CD8-positive, alpha-beta memory T cell (primary cell): ENCODE measurements around the gene NID1. TPM values are rescaled to one million over a fixed set of nuclear protein-coding genes. Genes with fewer than 3 reads are reported as not detected.
"Not testable (repeated sequence)": the region's sequence is repeated elsewhere in the genome, so short reads cannot be mapped to it uniquely, and the experiment has no call there.

Experiments
- CTCF ChIA-PET: fragments of 350-600 bp; sonication (Branson Sonifier 250); formaldehyde crosslinking; loops from one replicate; lab custom pipeline; 2021; ENCODE audit warnings: antibody characterized with exemption; lab: Charles Lee
- POLR2A ChIA-PET: fragments of 350-600 bp; sonication (Branson Sonifier 250); formaldehyde crosslinking; loops from one replicate; lab custom pipeline; 2021; ENCODE audit warnings: antibody characterized with exemption; lab: Charles Lee
- DNase-seq, 5 donors: peaks; one replicate each; pipeline versions ENCODE4 v3.0.0 to v3.0.0-alpha.2; 2020 to 2022; ENCODE audit warnings: mixed read lengths in 1 of 5
- H3K27ac ChIP-seq: one replicate; pipeline ENCODE4 v1.7.0; 2013; ENCODE audit warnings: low read depth, mild to moderate bottlenecking, low read length, moderate library complexity
- H3K27me3 ChIP-seq: 2 replicates; pipeline ENCODE4 v1.7.0; 2013; ENCODE audit warnings: low read length, mild to moderate bottlenecking; ENCODE audit not compliant: insufficient read depth, poor library complexity, severe bottlenecking
- H3K36me3 ChIP-seq: 2 replicates; pipeline ENCODE4 v1.7.0; 2013; ENCODE audit warnings: mild to moderate bottlenecking, low read length, moderate library complexity; ENCODE audit not compliant: insufficient read depth
- H3K4me1 ChIP-seq: 2 replicates; pipeline ENCODE4 v1.7.0; 2013; ENCODE audit warnings: mild to moderate bottlenecking, low read length, moderate library complexity; ENCODE audit not compliant: insufficient read depth
- H3K4me3 ChIP-seq: 2 replicates; pipeline ENCODE4 v1.7.0; 2013; ENCODE audit warnings: mild to moderate bottlenecking, low read length
- H3K9me3 ChIP-seq: 2 replicates; pipeline ENCODE4 v1.7.0; 2013; ENCODE audit warnings: mild to moderate bottlenecking, low read length
- H3K27ac Mint-ChIP-seq, 8 donors: one replicate each; pipeline ENCODE4 v1.8.0; 2020 to 2021; ENCODE audit warnings: mixed read lengths in 8 of 8, mild to moderate bottlenecking in 6 of 8, inconsistent platforms in 3 of 8, moderate library complexity in 3 of 8
- H3K27me3 Mint-ChIP-seq, 2 donors: one replicate each; pipeline ENCODE4 v1.8.0; 2020 to 2021; ENCODE audit warnings: mixed read lengths in 2 of 2, mild to moderate bottlenecking in 1 of 2, moderate library complexity in 1 of 2
- H3K36me3 Mint-ChIP-seq, 3 donors: one replicate each; pipeline ENCODE4 v1.8.0; 2020 to 2021; ENCODE audit warnings: mixed read lengths in 3 of 3, inconsistent platforms in 1 of 3, mild to moderate bottlenecking in 1 of 3
- H3K4me1 Mint-ChIP-seq, 3 donors: one replicate each; pipeline ENCODE4 v1.8.0; 2020 to 2021; ENCODE audit warnings: mixed read lengths in 3 of 3, inconsistent platforms in 1 of 3, mild to moderate bottlenecking in 1 of 3
- H3K4me3 Mint-ChIP-seq, 7 donors: one replicate each; pipeline ENCODE4 v1.8.0; 2020 to 2021; ENCODE audit warnings: mixed read lengths in 7 of 7, mild to moderate bottlenecking in 6 of 7, moderate library complexity in 4 of 7, inconsistent platforms in 2 of 7
- H3K9me3 Mint-ChIP-seq, 5 donors: one replicate each; pipeline ENCODE4 v1.8.0; 2020 to 2022; ENCODE audit warnings: mixed read lengths in 5 of 5, mild to moderate bottlenecking in 3 of 5, moderate library complexity in 2 of 5, inconsistent platforms in 1 of 5
- polyA plus RNA-seq: library from polyadenylated mRNA; unstranded; fragments of 300-500 nt; fragmentation: Illumina TruSeq; gene quantifications from one replicate; pipeline ENCODE4 v1.2.3, GENCODE V29; 2021
- total RNA-seq, 2 experiments: library from RNA; stranded (reverse); gene quantifications; one replicate each; pipeline ENCODE4 v1.2.3, GENCODE V29; 2021

NID1 gene
- total and polyA plus RNA-seq, 3 experiments from 2014 or later = 0.09 to 0.15 TPM; not detected in 1

DNA sequence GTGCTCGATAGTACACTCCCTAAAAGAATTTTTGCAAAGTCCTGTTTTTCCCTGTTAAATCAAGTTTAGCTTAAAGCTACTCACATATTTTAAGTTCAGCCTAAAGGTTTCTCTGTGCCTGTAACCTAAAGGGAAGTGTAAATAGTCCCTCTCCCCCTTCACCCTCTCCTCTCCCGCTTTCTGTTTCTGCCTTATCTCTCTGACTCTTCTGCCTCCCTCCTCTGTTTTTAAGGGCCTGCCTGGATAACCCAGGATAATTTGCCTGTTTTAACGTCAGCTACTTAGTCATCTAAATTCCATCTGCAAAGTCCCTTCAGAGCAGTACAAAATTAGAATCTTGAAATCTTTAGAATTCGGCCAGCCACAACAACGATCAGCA lies 92.6 kb downstream of the NID1 start:
- H3K9me3 ChIP-seq = no peaks in the 10 kb centered on the region
- no peaks in the 10 kb centered on the region for H3K36me3 ChIP-seq
- H3K4me1 ChIP-seq = peaks cover 10% of the 10 kb centered on the region
- H3K27me3 ChIP-seq = no peaks in the 10 kb centered on the region
- peak overlapping the region; percentile 50 for H3K27ac ChIP-seq
- H3K9me3 Mint-ChIP-seq = no peaks in the 10 kb centered on the region
- H3K36me3 Mint-ChIP-seq = no peaks in the 10 kb centered on the region
- no peaks in the 10 kb centered on the region for H3K27me3 Mint-ChIP-seq
- peak overlapping the region; percentile 5 to 87 (median 68) for H3K4me3 Mint-ChIP-seq
- H3K4me1 Mint-ChIP-seq = peaks cover 14 to 17% (median 16%) of the 10 kb centered on the region in 3 donors
- peak overlapping the region; percentile 41 for H3K4me3 ChIP-seq
- DNase-seq = no peak
- ChIA-PET POLR2A (interaction anchor here (0.6 to 2.9 kb wide), 7 partner anchors 19 to 248 kb away, joined by 3 to 23 read pairs (median 4); partner anchors contain the start of gene LYST), CTCF (interaction anchor here (0.6 to 4.6 kb wide), 75 partner anchors 8 to 816 kb away, joined by 3 to 71 read pairs (median 6); partner anchors contain the start of genes B3GALNT2, LYST and NID1)
- peak overlapping the region; percentile 44 to 95 (median 90) for H3K27ac Mint-ChIP-seq

DNA sequence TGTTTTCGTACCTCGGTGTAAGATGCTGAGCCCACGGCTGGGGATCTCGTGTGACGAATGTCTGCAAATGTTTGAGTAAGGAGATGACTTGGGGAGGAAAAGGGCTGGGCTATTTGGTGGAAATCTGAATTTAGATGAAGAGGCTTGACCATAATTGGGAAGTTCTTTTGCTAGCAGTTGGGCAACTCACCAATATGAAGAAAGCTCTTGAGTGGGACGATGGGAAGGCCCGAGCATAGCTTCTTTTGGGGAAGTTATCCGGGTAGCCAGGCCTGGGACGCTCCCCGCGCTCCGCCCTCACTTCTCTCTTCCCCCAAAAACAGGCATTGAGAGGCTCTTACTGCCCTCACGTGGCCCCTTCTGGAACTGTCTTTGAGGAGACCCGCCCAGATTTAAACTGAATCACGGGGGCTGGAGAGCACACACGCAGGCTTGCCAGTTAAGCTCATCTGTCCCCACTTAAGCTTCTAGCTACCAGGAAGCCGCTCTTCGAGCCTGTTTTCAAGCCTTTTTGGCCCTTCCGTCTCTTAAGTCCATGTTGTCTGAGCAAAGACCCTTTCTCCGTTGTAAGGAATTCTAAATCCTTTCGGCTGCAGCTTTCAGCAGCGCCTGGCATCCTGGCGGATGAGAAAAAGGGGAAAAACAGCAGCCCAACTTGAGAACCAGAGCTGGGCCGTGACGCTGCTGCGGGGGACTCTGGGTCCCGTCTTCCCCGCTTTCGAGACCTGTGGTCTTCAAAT lies 93.1 kb downstream of the NID1 start:
- CTCF ChIA-PET = interaction anchor here (0.6 to 4.6 kb wide), 77 partner anchors 9 to 816 kb away, joined by 3 to 71 read pairs (median 6); partner anchors contain the start of genes B3GALNT2, LYST and NID1
- peak; percentile 73 to 91 (median 80) for DNase-seq
- peak overlapping the region; percentile 50 for H3K27ac ChIP-seq
- Mint-ChIP-seq H3K27me3 (no peaks in the 10 kb centered on the region), H3K9me3 (no peaks in the 10 kb centered on the region), H3K4me3 (peak overlapping the region; percentile 5 to 87 (median 68)), H3K4me1 (peaks cover 14 to 17% (median 16%) of the 10 kb centered on the region in 3 donors), H3K36me3 (no peaks in the 10 kb centered on the region), H3K27ac (peak overlapping the region; percentile 44 to 95 (median 90))
- H3K36me3 ChIP-seq = no peaks in the 10 kb centered on the region
- no peaks in the 10 kb centered on the region for H3K9me3 ChIP-seq
- POLR2A ChIA-PET = interaction anchor here (0.6 to 2.9 kb wide), 9 partner anchors 13 to 1358 kb away, joined by 3 to 23 read pairs (median 4); partner anchors contain the start of gene LYST
- H3K4me3 ChIP-seq = peak overlapping the region; percentile 41
- H3K27me3 ChIP-seq = no peaks in the 10 kb centered on the region
- peaks cover 10% of the 10 kb centered on the region for H3K4me1 ChIP-seq

DNA sequence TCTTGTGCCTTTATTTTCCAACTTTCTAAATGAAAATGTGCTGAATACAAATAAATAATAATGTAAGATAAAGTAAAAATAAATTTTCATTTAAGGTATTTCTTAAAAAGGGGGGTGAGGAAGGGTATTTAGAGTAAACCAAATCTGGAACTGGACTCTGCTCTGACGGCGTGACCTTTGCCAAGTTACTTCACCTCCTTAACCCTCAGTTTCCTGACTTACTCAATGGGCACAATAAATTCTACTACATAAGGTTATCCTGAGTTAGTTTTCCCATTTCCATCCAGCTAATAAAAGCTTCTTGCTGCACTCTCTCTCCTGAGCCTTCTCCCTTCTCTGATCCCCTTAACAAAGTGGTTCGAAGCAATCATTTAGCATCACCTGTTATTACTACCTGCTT lies 93.9 kb downstream of the NID1 start:
- ChIA-PET POLR2A (interaction anchor here (0.6 to 2.9 kb wide), 5 partner anchors 18 to 1358 kb away, joined by 3 to 23 read pairs (median 4); partner anchors contain the start of gene LYST), CTCF (interaction anchor here (0.6 to 4.6 kb wide), 61 partner anchors 8 to 815 kb away, joined by 3 to 71 read pairs (median 6); partner anchors contain the start of genes B3GALNT2, LYST and NID1)
- H3K4me1 ChIP-seq = peaks cover 10% of the 10 kb centered on the region
- Mint-ChIP-seq H3K27me3 (no peaks in the 10 kb centered on the region), H3K9me3 (no peaks in the 10 kb centered on the region), H3K4me3 (no peak overlapping the region), H3K27ac (peak overlapping the region in 5 of 8 donors; percentile 6 to 90 (median 73)), H3K36me3 (no peaks in the 10 kb centered on the region), H3K4me1 (peaks cover 16 to 17% (median 16%) of the 10 kb centered on the region in 3 donors)
- H3K27ac ChIP-seq = no peak overlapping the region
- no peak overlapping the region for H3K4me3 ChIP-seq
- no peaks in the 10 kb centered on the region for H3K36me3 ChIP-seq
- H3K9me3 ChIP-seq = no peaks in the 10 kb centered on the region
- no peaks in the 10 kb centered on the region for H3K27me3 ChIP-seq
- DNase-seq = no peak

DNA sequence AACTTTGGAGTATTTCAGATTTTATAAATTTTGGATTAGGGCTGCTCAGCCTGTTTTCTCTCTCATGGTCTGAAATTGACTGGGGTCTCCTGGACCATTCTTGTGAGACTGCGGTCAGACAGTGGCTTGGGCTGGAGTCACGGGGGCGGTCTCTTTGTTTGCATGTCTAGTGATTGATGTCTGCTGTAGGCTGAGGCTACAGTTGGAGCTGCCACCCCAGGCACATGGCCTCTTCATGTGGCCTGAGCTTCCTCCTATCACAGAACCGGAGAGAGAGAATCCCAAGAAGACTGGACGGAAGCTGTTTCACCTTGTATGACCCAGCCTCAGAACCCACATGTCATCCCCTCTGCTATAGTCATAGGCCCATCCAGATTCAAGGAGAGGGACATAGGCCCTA lies 96.1 kb downstream of the NID1 start:
- Histone ChIP-seq H3K9me3 (no peaks in the 10 kb centered on the region), H3K36me3 (no peaks in the 10 kb centered on the region), H3K27me3 (no peaks in the 10 kb centered on the region), H3K4me3 (no peak overlapping the region), H3K27ac (no peak overlapping the region), H3K4me1 (peaks cover 10% of the 10 kb centered on the region)
- DNase-seq = no peak
- no peak overlapping the region for H3K4me3 Mint-ChIP-seq
- peak overlapping the region in 1 of 8 donors; percentile 47 for H3K27ac Mint-ChIP-seq
- peaks cover 0 to 1% (median 0%) of the 10 kb centered on the region in 3 donors for H3K36me3 Mint-ChIP-seq
- POLR2A ChIA-PET = interaction anchor here (1.6 kb wide), 1 partner anchor 103 kb away, joined by 4 read pairs; no protein-coding TSS in a partner anchor
- no peaks in the 10 kb centered on the region for H3K9me3 Mint-ChIP-seq
- CTCF ChIA-PET = interaction anchor here (1.4 to 4.4 kb wide), 2 partner anchors 9 to 12 kb away, joined by 3 to 71 read pairs; no protein-coding TSS in a partner anchor
- H3K27me3 Mint-ChIP-seq = no peaks in the 10 kb centered on the region
- H3K4me1 Mint-ChIP-seq = peaks cover 17 to 26% (median 21%) of the 10 kb centered on the region in 3 donors

DNA sequence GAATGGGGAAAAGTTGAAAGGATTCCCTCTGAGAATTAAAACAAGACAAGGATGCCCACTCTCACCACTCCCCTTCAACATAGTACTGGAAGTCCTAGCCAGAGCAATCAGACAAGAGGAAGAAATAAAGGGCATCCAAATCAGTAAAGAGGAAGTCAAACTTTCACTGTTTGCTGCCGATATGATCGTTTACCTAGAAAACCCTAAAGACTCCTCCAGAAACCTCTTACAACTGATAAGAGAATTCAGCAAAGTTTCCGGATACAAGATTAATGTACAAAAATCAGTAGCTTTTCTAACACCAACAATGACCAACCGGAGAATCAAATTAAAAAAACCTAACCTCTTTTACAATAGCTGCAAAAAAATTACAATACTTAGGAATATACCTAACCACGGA lies 98.8 kb downstream of the NID1 start:
- H3K27ac ChIP-seq, POLR2A ChIA-PET: not testable (repeated sequence)

DNA sequence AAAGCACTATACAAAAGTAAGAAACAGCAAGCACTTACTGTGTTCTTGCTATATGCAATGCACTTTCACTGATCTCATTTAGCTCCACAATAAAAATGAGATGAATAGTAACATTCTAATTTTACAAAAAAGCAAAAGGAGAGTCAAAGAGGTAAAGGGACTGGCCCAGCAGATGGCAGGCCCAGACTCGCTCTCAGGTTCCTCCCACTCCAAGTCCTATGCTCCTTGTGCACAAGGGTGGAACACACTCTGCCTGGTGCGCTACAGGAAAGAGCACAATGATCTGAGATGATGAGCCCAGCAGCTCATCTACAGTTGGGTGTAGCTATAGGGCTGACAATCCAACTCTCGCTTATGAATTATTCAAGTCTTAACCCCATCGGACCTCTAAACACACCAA lies 104.1 kb downstream of the NID1 start:
- Histone ChIP-seq H3K36me3 (no peaks in the 10 kb centered on the region), H3K27ac (no peak overlapping the region), H3K4me1 (no peaks in the 10 kb centered on the region), H3K4me3 (no peak overlapping the region), H3K9me3 (no peaks in the 10 kb centered on the region), H3K27me3 (no peaks in the 10 kb centered on the region)
- no peak for DNase-seq
- Mint-ChIP-seq H3K9me3 (no peaks in the 10 kb centered on the region), H3K4me3 (no peak overlapping the region), H3K27me3 (no peaks in the 10 kb centered on the region), H3K27ac (no peak overlapping the region), H3K4me1 (peaks cover 7 to 20% (median 11%) of the 10 kb centered on the region in 3 donors), H3K36me3 (peaks cover 0 to 4% (median 0%) of the 10 kb centered on the region in 3 donors)
- CTCF ChIA-PET = interaction anchor here (8.8 kb wide), 1 partner anchor 10 kb away, joined by 71 read pairs; no protein-coding TSS in a partner anchor
- POLR2A ChIA-PET = no interaction called here

More for the DNA sequence above, 98.8 kb downstream of the NID1 start:
- DNase-seq, H3K27me3 Mint-ChIP-seq, H3K4me3 Mint-ChIP-seq, H3K9me3 ChIP-seq, H3K36me3 ChIP-seq, H3K36me3 Mint-ChIP-seq, H3K9me3 Mint-ChIP-seq, H3K27me3 ChIP-seq, H3K4me3 ChIP-seq, H3K4me1 ChIP-seq: not testable (repeated sequence)
- Mint-ChIP-seq H3K27ac (peak overlapping the region in 2 of 8 donors; percentile 6 to 17), H3K4me1 (peaks cover 2 to 11% (median 7%) of the 10 kb centered on the region in 3 donors)
- CTCF ChIA-PET = interaction anchor here (1.5 kb wide), 1 partner anchor 42 kb away, joined by 3 read pairs; no protein-coding TSS in a partner anchor

DNA sequence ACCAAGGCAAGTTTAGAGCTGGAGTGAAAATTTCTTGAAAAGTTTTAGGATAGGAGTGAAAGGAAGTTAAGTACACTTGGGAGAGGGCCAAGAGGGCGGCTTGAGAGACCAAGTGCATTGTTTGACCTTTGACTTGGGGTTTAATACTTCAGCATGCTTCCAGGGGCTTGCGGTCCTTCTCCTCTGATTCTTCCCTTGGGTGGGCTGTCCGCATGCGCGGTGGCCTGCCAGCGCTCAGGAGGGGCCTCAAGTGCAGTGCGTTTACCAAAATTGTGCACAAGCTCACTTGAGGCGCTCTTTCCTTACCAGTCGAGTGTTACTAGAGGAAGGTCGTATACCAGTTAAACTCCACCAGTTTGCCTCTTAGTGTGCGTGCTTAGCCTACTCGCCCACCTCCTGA lies 106.9 kb downstream of the NID1 start:
- POLR2A ChIA-PET = interaction anchor here (0.7 kb wide), 1 partner anchor 14 kb away, joined by 6 read pairs; no protein-coding TSS in a partner anchor
- H3K27ac Mint-ChIP-seq = no peak overlapping the region
- H3K9me3 Mint-ChIP-seq = no peaks in the 10 kb centered on the region
- no peaks in the 10 kb centered on the region for H3K27me3 ChIP-seq
- CTCF ChIA-PET = interaction anchor here (1.1 to 8.8 kb wide), 5 partner anchors 13 to 127 kb away, joined by 3 to 71 read pairs (median 5); partner anchors contain the start of gene LYST
- DNase-seq = no peak
- no peaks in the 10 kb centered on the region for H3K9me3 ChIP-seq
- no peaks in the 10 kb centered on the region for H3K36me3 ChIP-seq
- H3K27ac ChIP-seq = no peak overlapping the region
- H3K27me3 Mint-ChIP-seq = no peaks in the 10 kb centered on the region
- peaks cover 22% of the 10 kb centered on the region for H3K4me1 ChIP-seq
- H3K4me1 Mint-ChIP-seq = peaks cover 33 to 39% (median 35%) of the 10 kb centered on the region in 3 donors
- H3K4me3 ChIP-seq = no peak overlapping the region
- H3K36me3 Mint-ChIP-seq = peaks cover 0 to 2% (median 0%) of the 10 kb centered on the region in 3 donors
- H3K4me3 Mint-ChIP-seq = no peak overlapping the region
